ENCODE results near the gene PPP2R2C.

The PPP2R2C gene

DNA sequence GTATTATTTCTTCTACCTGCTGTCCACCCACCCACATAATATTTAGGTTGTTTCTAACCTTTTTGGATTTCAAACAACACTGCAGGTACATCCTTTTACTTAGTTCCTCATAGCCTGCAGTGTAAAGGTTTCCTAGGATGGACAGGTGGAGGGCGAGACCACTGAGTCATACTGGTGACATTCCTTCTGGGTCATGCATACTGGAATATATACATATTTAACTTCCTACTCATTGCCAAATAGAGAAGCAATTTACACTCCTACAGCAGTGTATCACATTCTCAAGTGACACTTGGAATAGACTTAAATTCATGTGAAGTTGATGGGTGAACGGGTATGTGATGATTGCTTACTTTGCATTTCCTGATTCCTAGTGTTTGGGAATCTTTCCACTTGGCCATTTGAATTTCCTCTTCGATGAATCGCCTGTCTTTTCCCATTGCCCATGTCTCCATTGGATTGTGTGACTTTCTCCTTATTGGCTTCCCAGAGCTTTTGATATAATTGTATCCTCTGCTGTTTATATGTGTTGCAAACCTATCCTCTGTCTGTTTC, 8.2 kb upstream of the PPP2R2C start:
- H3K4me1 ChIP-seq (ENCODE audit: insufficient read depth, low read length, poor library complexity, severe bottlenecking): no peaks in the 10 kb centered on the region
- H4K20me1 ChIP-seq (ENCODE audit: insufficient read depth, low read length, poor library complexity, severe bottlenecking): no peaks in the 10 kb centered on the region
- H3K9me3 ChIP-seq (ENCODE audit: insufficient read depth, low read depth, low read length): no peaks in the 10 kb centered on the region
- no peaks in the 10 kb centered on the region for H3K9me2 ChIP-seq (replicated peaks; ENCODE audit: low read depth, low read length)
- H2AFZ ChIP-seq (ENCODE audit: low read length): no peak overlapping the region
- no peaks in the 10 kb centered on the region for H3K36me3 ChIP-seq (ENCODE audit: insufficient read depth, low read length)
- no peaks in the 10 kb centered on the region for H3K79me2 ChIP-seq (ENCODE audit: insufficient read depth, low read length)
- no peaks in the 10 kb centered on the region for H3F3A ChIP-seq (ENCODE audit: low read depth)
- TF ChIP-seq, protein P1, sequence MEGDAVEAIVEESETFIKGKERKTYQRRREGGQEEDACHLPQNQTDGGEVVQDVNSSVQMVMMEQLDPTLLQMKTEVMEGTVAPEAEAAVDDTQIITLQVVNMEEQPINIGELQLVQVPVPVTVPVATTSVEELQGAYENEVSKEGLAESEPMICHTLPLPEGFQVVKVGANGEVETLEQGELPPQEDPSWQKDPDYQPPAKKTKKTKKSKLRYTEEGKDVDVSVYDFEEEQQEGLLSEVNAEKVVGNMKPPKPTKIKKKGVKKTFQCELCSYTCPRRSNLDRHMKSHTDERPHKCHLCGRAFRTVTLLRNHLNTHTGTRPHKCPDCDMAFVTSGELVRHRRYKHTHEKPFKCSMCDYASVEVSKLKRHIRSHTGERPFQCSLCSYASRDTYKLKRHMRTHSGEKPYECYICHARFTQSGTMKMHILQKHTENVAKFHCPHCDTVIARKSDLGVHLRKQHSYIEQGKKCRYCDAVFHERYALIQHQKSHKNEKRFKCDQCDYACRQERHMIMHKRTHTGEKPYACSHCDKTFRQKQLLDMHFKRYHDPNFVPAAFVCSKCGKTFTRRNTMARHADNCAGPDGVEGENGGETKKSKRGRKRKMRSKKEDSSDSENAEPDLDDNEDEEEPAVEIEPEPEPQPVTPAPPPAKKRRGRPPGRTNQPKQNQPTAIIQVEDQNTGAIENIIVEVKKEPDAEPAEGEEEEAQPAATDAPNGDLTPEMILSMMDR (conservative IDR thresholded peaks at IDR 0.05; ENCODE audit: low read length): no peak
- TF ChIP-seq EZH2phosphoT487 (IDR thresholded peaks at IDR 0.05; ENCODE audit: borderline replicate concordance): no peak
- no peak overlapping the region for H3K9ac ChIP-seq (ENCODE audit: low read depth, low read length, poor library complexity, severe bottlenecking)
- H3K27me3 ChIP-seq (ENCODE audit: insufficient read depth, low read length, poor library complexity, severe bottlenecking): no peaks in the 10 kb centered on the region
- no peak overlapping the region for H3K4me2 ChIP-seq (ENCODE audit: low read depth, low read length, poor library complexity, severe bottlenecking)
- no peak overlapping the region for H3K4me3 ChIP-seq (ENCODE audit: low read length, poor library complexity, severe bottlenecking)

DNA sequence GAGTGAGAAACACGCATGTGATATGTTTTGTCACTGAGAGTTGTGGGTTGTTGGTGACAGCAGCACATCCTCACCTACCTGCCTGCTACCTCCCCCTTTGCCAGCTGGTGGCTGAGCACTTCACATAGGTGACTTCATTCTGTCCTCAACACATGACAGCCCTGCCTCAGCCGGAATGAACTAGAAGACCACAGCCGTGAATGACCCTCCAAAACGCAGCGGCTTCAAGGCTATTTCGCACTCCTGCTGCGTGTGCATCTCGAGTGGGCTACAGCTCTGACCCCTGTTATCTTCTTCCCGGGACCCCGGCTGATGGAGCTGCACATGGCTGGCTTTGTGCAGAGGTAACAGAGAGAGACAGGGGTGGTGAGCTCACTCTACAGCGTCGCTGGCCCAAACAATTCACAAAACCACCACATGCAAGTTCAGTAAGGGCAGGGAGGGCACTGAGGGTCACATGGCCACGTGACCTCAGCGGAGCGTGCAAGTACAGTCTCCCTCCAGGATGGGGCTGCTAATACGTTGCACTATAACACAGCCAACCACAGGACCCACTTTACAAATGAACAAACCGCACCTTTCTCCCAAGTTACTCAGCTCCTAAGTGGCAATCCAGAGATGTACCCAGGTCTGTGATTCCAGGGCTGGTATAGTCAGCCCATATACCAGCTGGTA, 6.3 kb upstream of the PPP2R2C start:
- TF ChIP-seq, protein P1 (conservative IDR thresholded peaks at IDR 0.05; ENCODE audit: low read length): no peak
- no peak for TF ChIP-seq EZH2phosphoT487 (IDR thresholded peaks at IDR 0.05; ENCODE audit: borderline replicate concordance)
- Histone ChIP-seq H3F3A (ENCODE audit: low read depth) (no peaks in the 10 kb centered on the region), H3K79me2 (ENCODE audit: insufficient read depth, low read length) (no peaks in the 10 kb centered on the region), H3K4me1 (ENCODE audit: insufficient read depth, low read length, poor library complexity, severe bottlenecking) (no peaks in the 10 kb centered on the region), H2AFZ (ENCODE audit: low read length) (no peak overlapping the region), H3K36me3 (ENCODE audit: insufficient read depth, low read length) (no peaks in the 10 kb centered on the region), H3K27me3 (ENCODE audit: insufficient read depth, low read length, poor library complexity, severe bottlenecking) (no peaks in the 10 kb centered on the region), H4K20me1 (ENCODE audit: insufficient read depth, low read length, poor library complexity, severe bottlenecking) (no peaks in the 10 kb centered on the region), H3K9me3 (ENCODE audit: insufficient read depth, low read depth, low read length) (no peaks in the 10 kb centered on the region), H3K4me3 (ENCODE audit: low read length, poor library complexity, severe bottlenecking) (no peak overlapping the region), H3K9ac (ENCODE audit: low read depth, low read length, poor library complexity, severe bottlenecking) (no peak overlapping the region), H3K9me2 (replicated peaks; ENCODE audit: low read depth, low read length) (no peaks in the 10 kb centered on the region), H3K4me2 (ENCODE audit: low read depth, low read length, poor library complexity, severe bottlenecking) (no peak overlapping the region)

GRCh38 chr4:6476893-6477292, 4.5 kb upstream of the PPP2R2C start:
- Histone ChIP-seq H3K79me2 (ENCODE audit: insufficient read depth, low read length) (no peaks in the 10 kb centered on the region), H3K4me1 (ENCODE audit: insufficient read depth, low read length, poor library complexity, severe bottlenecking) (no peaks in the 10 kb centered on the region), H3K4me3 (ENCODE audit: low read length, poor library complexity, severe bottlenecking) (no peak overlapping the region), H2AFZ (ENCODE audit: low read length) (no peak overlapping the region), H3K4me2 (ENCODE audit: low read depth, low read length, poor library complexity, severe bottlenecking) (no peak overlapping the region), H3K9me3 (ENCODE audit: insufficient read depth, low read depth, low read length) (no peaks in the 10 kb centered on the region), H3K9ac (ENCODE audit: low read depth, low read length, poor library complexity, severe bottlenecking) (no peak overlapping the region), H3F3A (ENCODE audit: low read depth) (no peaks in the 10 kb centered on the region), H3K9me2 (replicated peaks; ENCODE audit: low read depth, low read length) (no peaks in the 10 kb centered on the region), H3K27me3 (ENCODE audit: insufficient read depth, low read length, poor library complexity, severe bottlenecking) (no peaks in the 10 kb centered on the region), H3K36me3 (ENCODE audit: insufficient read depth, low read length) (no peaks in the 10 kb centered on the region), H4K20me1 (ENCODE audit: insufficient read depth, low read length, poor library complexity, severe bottlenecking) (no peaks in the 10 kb centered on the region)
- no peak for TF ChIP-seq EZH2phosphoT487 (IDR thresholded peaks at IDR 0.05; ENCODE audit: borderline replicate concordance)
- TF ChIP-seq, protein P1 (conservative IDR thresholded peaks at IDR 0.05; ENCODE audit: low read length): no peak
